ENCODE results near the gene MUC3A. TPM values are rescaled to one million over a fixed set of nuclear protein-coding genes. Genes with fewer than 3 reads are reported as not detected.
"Not testable (repeated sequence)": the region's sequence is repeated elsewhere in the genome, so short reads cannot be mapped to it uniquely, and the experiment has no call there.

Gene MUC3A
- total and polyA plus RNA-seq, 12 donors = 0.04 to 0.91 (median 0.16) TPM; not detected in 6

GRCh38 chr7:100978300-100978699 is 29.0 kb downstream of the MUC3A start:
- whole genome bisulfite sequencing, 4 donors = 79 to 90% (median 82%) methylated on average over 4 of the region's 4 CpGs
- H3K4me3 ChIP-seq = no peak overlapping the region
- no peak for DNase-seq
- no peak for TF ChIP-seq POLR2A (IDR thresholded peaks at IDR 0.05)
- no peak for TF ChIP-seq CTCF (IDR thresholded peaks at IDR 0.05)
- no peaks in the 10 kb centered on the region for H3K27me3 ChIP-seq
- no peaks in the 10 kb centered on the region for H3K36me3 ChIP-seq (replicated peaks in 1 of 2)
- H3K27ac ChIP-seq = no peak overlapping the region
- no peaks in the 10 kb centered on the region for H3K4me1 ChIP-seq (replicated peaks in 1 of 2)
- intact Hi-C loops (cut with DNase I) = no loop called here
- no peaks in the 10 kb centered on the region for H3K9me3 ChIP-seq (replicated peaks in 1 of 3)

GRCh38 chr7:100983451-100984187 is 34.3 kb downstream of the MUC3A start:
- H3K4me3 ChIP-seq = no peak overlapping the region
- no peak for TF ChIP-seq POLR2A (IDR thresholded peaks at IDR 0.05)
- TF ChIP-seq CTCF (IDR thresholded peaks at IDR 0.05) = no peak
- no peak overlapping the region for H3K27ac ChIP-seq
- 52 to 57% (median 53%) methylated on average over 8 of the region's 8 CpGs for WGBS, 4 donors
- H3K4me1 ChIP-seq (replicated peaks in 1 of 2) = no peaks in the 10 kb centered on the region
- H3K27me3 ChIP-seq = no peaks in the 10 kb centered on the region
- no peaks in the 10 kb centered on the region for H3K36me3 ChIP-seq (replicated peaks in 1 of 2)
- no peak for DNase-seq
- no peaks in the 10 kb centered on the region for H3K9me3 ChIP-seq (replicated peaks in 1 of 3)
- intact Hi-C loops (cut with DNase I) = no loop called here

GRCh38 chr7:100984241-100984918 is 35.0 kb downstream of the MUC3A start:
- 61 to 69% (median 66%) methylated on average over 14 of the region's 14 CpGs for WGBS, 4 donors
- H3K36me3 ChIP-seq (replicated peaks in 1 of 2); H3K4me1 ChIP-seq (replicated peaks in 1 of 2); DNase-seq; H3K4me3 ChIP-seq; H3K27me3 ChIP-seq; H3K9me3 ChIP-seq (replicated peaks in 1 of 3); intact Hi-C loops (cut with DNase I); H3K27ac ChIP-seq: not testable (repeated sequence)

GRCh38 chr7:100985033-100985797 is 35.9 kb downstream of the MUC3A start:
- H3K27ac ChIP-seq; H3K4me3 ChIP-seq; intact Hi-C loops (cut with DNase I); DNase-seq; H3K36me3 ChIP-seq (replicated peaks in 1 of 2); H3K9me3 ChIP-seq (replicated peaks in 1 of 3); H3K27me3 ChIP-seq; H3K4me1 ChIP-seq (replicated peaks in 1 of 2): not testable (repeated sequence)
- 73 to 82% (median 76%) methylated on average over 4 of the region's 4 CpGs for WGBS, 4 donors

- TF ChIP-seq CTCF (IDR thresholded peaks at IDR 0.05) = no peak
- TF ChIP-seq POLR2A (IDR thresholded peaks at IDR 0.05) = no peak
- intact Hi-C loops (cut with DNase I) = no loop called here
- 86 to 89% (median 88%) methylated on average over 9 of the region's 9 CpGs for WGBS, 4 donors
- H3K4me3 ChIP-seq = no peak overlapping the region
- no peaks in the 10 kb centered on the region for H3K9me3 ChIP-seq (replicated peaks in 1 of 3)
- no peaks in the 10 kb centered on the region for H3K4me1 ChIP-seq (replicated peaks in 1 of 2)
- no peak overlapping the region for H3K27ac ChIP-seq
- no peak for DNase-seq
- no peaks in the 10 kb centered on the region for H3K36me3 ChIP-seq (replicated peaks in 1 of 2)
- H3K27me3 ChIP-seq = no peaks in the 10 kb centered on the region
Observed at GRCh38 chr7:100991631-100992030, 42.3 kb downstream of the MUC3A start.

GRCh38 chr7:100992280-100992679 is 42.9 kb downstream of the MUC3A start:
- H3K4me3 ChIP-seq; H3K27ac ChIP-seq; DNase-seq; intact Hi-C loops (cut with DNase I); H3K36me3 ChIP-seq (replicated peaks in 1 of 2); H3K4me1 ChIP-seq (replicated peaks in 1 of 2); H3K27me3 ChIP-seq; H3K9me3 ChIP-seq (replicated peaks in 1 of 3): not testable (repeated sequence)
- WGBS, 4 donors = 84 to 89% (median 87%) methylated on average over 11 to 12 of the region's 12 CpGs

GRCh38 chr7:100994671-100995070 is 45.3 kb downstream of the MUC3A start:
- H3K27ac ChIP-seq; H3K36me3 ChIP-seq (replicated peaks in 1 of 2); H3K4me1 ChIP-seq (replicated peaks in 1 of 2); DNase-seq; H3K27me3 ChIP-seq; H3K4me3 ChIP-seq; intact Hi-C loops (cut with DNase I); H3K9me3 ChIP-seq (replicated peaks in 1 of 3): not testable (repeated sequence)
- WGBS, 4 donors = no CpG with 5 or more reads among the region's 9 CpGs
